SK-N-MC (cell line): Measurements from ENCODE around the gene MMP25.

Source experiments
- EZH2 ChIP-seq: fragments of 200-600 bp; sonication (generic); IDR thresholded peaks from one replicate; pipeline ENCODE4 v1.6.1; 2017; ENCODE audit warnings: antibody characterized with exemption
- POLR2AphosphoS5 ChIP-seq: IDR thresholded peaks from 2 replicates; pipeline ENCODE4 v1.6.1; 2012; ENCODE audit warnings: mild to moderate bottlenecking, low read depth, low read length, borderline replicate concordance

DNA sequence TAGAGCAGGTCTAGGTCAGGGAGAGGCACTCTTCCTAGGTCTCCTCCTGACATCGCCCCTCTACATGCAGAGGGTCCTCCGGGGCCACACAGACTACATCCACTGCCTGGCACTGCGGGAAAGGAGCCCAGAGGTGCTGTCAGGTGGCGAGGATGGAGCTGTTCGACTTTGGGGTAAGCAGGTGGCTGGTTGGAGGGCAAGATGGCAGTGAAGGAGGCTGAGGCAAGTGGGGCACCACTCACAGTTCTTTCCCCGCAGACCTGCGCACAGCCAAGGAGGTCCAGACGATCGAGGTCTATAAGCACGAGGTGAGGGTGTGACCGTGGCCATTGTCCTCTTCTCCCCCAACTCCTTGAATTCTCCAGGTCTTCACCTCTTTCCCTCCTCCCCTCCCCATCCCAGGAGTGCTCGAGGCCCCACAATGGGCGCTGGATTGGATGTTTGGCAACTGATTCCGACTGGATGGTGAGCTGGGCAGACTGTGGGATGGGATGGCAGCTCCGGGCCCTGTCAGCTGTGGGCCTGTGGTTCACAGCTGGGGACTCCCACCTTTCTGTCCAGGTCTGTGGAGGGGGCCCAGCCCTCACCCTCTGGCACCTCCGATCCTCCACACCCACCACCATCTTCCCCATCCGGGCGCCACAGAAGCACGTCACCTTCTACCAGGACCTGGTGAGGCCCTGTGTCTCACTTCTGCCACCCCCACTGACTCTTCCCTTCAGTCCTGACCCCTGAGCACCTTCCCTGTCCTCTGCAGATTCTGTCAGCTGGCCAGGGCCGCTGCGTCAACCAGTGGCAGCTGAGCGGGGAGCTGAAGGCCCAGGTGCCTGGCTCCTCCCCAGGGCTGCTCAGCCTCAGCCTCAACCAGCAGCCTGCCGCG, 19.5 kb upstream of the MMP25 start:
- TF ChIP-seq POLR2AphosphoS5 (no peak), EZH2 (no peak)
